T47D (cell line): ENCODE data around the gene STUB1.
A peak's percentile ranks its signal among the peaks of the same experiment; 100 is the strongest.

ENCODE experiments used
- DNase-seq, 2 experiments: peaks; one replicate each; pipeline versions ENCODE4 v3.0.0 to v3.0.0-alpha.2; 2011 to 2012; ENCODE audit warnings: low read depth in 1 of 2, low spot score in 1 of 2
- JUND ChIP-seq: IDR thresholded peaks from 2 replicates; pipeline ENCODE4 v1.6.1; 2012; ENCODE audit warnings: low read depth
- in situ Hi-C: cut with HindIII; loops from 2 replicates; pipeline ENCODE4 v1.10.0; 2016; ENCODE audit warnings: low sequenced_read_pairs, low pct_unique_long_range_greater_than_20kb

Gene STUB1

GRCh38 chr16:673399-673991 is 6.7 kb upstream of the STUB1 start:
- no peak for DNase-seq
- in situ Hi-C loops: no loop called here
- no peak for TF ChIP-seq JUND

- no peak for DNase-seq
- TF ChIP-seq JUND: no peak
- in situ Hi-C loops: no loop called here
Observed at GRCh38 chr16:674214-674881, 5.9 kb upstream of the STUB1 start.

- TF ChIP-seq JUND: no peak
- no peak for DNase-seq
- in situ Hi-C loops: no loop called here
Observed at GRCh38 chr16:674968-675883, 5.0 kb upstream of the STUB1 start, which contains the start of gene RHBDL1. Gene RHBDL1, plus strand, starts transcription at chr16:675671. Its CDS starts 120 bp downstream, at chr16:675791.

DNA sequence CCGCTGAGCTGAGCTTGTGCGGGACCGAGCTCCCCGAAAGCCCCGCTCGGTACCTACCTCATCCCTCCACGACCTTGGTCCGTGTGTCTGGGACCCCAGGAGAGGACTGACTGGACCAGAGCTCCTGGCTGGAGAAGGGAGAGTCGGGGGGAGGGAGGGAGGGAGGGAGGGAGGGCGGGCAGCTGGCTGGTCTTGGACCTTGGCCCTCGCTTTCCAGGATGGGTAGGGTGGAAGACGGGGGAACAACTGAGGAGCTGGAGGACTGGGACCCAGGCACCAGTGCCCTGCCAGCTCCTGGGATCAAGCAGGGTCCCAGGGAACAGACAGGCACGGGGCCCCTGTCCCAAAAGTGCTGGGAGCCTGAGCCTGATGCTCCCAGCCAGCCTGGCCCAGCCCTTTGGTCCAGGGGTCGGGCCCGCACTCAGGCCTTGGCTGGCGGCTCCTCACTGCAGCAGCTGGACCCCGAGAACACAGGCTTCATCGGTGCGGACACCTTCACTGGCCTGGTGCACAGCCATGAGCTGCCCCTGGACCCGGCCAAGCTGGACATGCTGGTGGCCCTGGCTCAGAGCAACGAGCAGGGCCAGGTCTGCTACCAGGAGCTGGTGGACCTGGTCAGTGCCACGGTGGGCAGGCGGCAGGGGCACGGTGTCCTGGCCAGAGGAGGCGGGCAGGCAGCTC is 4.2 kb upstream of the STUB1 start:
- in situ Hi-C loops: no loop called here
- DNase-seq: no peak
- TF ChIP-seq JUND: no peak

GRCh38 chr16:676565-676902 is 3.7 kb upstream of the STUB1 start:
- TF ChIP-seq JUND: no peak
- in situ Hi-C loops: no loop called here
- DNase-seq: no peak

DNA sequence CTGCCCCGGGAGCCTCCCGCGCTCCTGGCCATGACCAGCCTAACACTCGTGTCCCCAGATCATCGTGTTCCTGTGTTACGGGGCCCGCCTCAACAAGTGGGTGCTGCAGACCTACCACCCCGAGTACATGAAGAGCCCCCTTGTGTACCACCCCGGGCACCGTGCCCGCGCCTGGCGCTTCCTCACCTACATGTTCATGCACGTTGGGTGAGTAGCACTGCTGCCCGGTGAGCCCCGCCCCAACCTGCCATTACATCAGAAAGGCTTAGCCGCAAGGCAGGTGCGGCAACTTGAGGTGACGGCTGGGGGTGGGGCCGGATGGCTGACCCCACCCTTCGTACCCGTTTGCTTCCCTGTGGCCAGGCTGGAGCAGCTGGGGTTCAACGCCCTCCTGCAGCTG is 3.3 kb upstream of the STUB1 start:
- in situ Hi-C loops: no loop called here
- TF ChIP-seq JUND: no peak
- no peak for DNase-seq

- no peak for TF ChIP-seq JUND
- DNase-seq: no peak
- in situ Hi-C loops: no loop called here
Observed at GRCh38 chr16:677316-678190, 2.7 kb upstream of the STUB1 start.

DNA sequence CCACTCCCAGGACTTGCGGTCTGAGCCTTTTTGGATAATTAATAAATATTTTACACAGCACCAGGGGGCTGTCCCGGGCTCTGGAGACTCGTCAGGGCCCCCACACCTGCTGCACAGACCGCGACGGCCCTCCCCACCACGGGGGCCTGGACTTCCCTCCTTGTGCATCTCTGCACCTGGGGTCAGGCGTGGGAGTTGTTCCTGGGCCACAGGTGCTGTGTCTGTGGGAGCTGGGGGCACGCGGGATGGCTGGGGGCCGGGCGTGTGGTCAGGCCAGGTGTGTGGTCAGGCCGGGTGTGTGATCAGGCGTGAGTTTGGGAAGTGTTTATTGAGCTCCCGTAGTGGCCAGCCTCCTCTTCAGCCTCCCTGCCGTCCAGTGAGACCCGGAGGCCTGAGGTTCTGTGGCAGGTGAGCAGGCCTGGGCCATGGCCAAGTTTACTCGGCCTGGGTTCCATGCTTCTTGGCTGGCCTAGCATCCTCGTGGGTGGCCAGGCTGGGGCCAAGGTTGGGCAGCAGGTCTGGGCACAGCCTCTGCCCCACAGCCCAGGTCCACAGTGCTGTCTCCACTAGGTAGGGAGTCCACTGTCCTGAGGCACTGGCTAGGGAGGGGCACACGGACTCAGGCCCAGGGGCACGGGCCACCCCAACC is 1.9 kb upstream of the STUB1 start:
- in situ Hi-C loops: no loop called here
- no peak for TF ChIP-seq JUND

GRCh38 chr16:678858-679813 is 1.1 kb upstream of the STUB1 start:
- TF ChIP-seq JUND: no peak
- DNase-seq: peak in 1 of 2 experiments; percentile 64
- in situ Hi-C loops: no loop called here

More for the DNA sequence above, 1.9 kb upstream of the STUB1 start:
- peak in 1 of 2 experiments; percentile 49 for DNase-seq

GRCh38 chr16:680625-680945 is 375 bp downstream of the STUB1 start:
- no peak for DNase-seq
- TF ChIP-seq JUND: no peak
- in situ Hi-C loops: no loop called here
